ENCODE measurements around the gene LIN28B.
"Not testable (repeated sequence)": the region's sequence is repeated elsewhere in the genome, so short reads cannot be mapped to it uniquely, and the experiment has no call there.

LIN28B gene

DNA sequence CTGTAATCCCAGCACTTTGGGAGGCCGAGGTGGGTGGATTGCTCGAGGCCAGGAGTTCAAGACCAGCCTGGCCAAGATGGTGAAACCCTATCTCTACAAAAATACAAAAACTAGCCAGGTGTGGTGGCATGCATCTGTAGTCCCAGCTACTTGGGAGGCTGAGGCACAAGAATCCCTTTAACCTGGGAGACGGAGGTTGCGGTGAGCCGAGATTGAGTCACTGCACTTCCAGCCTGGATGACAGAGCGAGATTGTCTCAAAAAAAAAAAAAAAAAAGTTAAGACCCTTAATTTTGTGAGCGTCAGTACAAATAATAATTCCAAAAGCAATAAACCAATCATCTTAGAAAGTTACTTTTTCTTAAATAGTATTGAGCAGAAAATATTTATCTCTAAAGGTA is 36.7 kb downstream of the LIN28B start:
- H3K27me3 ChIP-seq (ENCODE audit: control insufficient read depth, insufficient read depth, low read length); H3K9ac ChIP-seq (ENCODE audit: low read length); H3K4me1 ChIP-seq (ENCODE audit: control insufficient read depth, insufficient read depth, low read length); H3K9me3 ChIP-seq (ENCODE audit: control insufficient read depth, low read length); H3K36me3 ChIP-seq (ENCODE audit: control insufficient read depth, insufficient read depth, low read length); H3K4me3 ChIP-seq (ENCODE audit: low read length): not testable (repeated sequence)

DNA sequence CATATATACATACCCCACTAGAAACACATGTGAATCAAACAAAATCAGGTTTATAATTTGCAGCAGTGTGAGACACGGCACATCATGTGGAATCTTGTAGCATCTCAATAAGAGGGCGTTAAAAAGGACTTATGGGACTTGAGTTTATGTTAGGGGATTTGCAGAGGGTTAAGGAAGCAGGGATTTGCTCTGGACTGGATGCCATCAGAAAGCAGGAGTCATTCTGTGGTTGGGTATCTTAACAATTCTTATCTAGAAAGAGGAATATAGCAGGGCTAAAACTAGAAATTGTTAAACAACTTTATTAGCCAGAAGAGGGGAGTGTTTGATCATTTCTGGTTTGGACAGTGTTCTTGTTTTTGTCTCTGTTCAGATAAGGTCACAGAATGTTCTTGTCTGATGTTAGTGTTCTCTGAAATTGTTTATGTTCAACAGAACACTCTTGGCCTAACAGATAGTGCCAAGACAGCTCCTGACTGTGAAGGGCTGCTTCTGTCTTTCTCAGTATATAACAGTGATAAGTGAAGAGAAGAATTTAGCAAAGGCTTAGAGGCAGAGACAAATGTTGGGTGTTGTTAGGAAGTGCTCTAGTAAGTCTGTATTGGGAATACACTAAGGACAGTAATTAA is 39.2 kb downstream of the LIN28B start:
- Histone ChIP-seq H3K4me1 (ENCODE audit: control insufficient read depth, insufficient read depth, low read length) (no peaks in the 10 kb centered on the region), H3K4me3 (ENCODE audit: low read length) (no peak overlapping the region), H3K9ac (ENCODE audit: low read length) (no peak overlapping the region), H3K36me3 (ENCODE audit: control insufficient read depth, insufficient read depth, low read length) (no peaks in the 10 kb centered on the region), H3K9me3 (ENCODE audit: control insufficient read depth, low read length) (no peaks in the 10 kb centered on the region), H3K27me3 (ENCODE audit: control insufficient read depth, insufficient read depth, low read length) (no peaks in the 10 kb centered on the region)

DNA sequence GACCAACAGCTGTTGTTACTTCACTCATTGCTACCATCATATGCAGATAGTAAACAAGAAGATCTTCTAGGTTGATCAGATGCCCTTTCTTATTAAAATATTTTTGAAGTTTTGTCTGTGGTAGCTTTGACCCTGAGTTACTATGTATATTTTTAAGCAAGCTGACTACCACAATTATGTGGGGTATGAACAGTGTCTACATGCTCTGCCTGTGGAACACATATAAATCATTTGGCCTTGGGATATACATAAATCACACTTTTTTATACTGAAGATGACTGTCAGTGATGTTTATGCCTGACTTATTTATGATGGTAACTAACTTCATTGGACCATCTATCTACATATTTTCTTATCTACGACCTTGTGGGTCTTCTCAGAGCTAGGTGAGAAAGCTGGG is 44.2 kb downstream of the LIN28B start:
- Histone ChIP-seq H3K36me3 (ENCODE audit: control insufficient read depth, insufficient read depth, low read length) (no peaks in the 10 kb centered on the region), H3K4me3 (ENCODE audit: low read length) (no peak overlapping the region), H3K4me1 (ENCODE audit: control insufficient read depth, insufficient read depth, low read length) (no peaks in the 10 kb centered on the region), H3K9me3 (ENCODE audit: control insufficient read depth, low read length) (no peaks in the 10 kb centered on the region), H3K9ac (ENCODE audit: low read length) (no peak overlapping the region), H3K27me3 (ENCODE audit: control insufficient read depth, insufficient read depth, low read length) (no peaks in the 10 kb centered on the region)

DNA sequence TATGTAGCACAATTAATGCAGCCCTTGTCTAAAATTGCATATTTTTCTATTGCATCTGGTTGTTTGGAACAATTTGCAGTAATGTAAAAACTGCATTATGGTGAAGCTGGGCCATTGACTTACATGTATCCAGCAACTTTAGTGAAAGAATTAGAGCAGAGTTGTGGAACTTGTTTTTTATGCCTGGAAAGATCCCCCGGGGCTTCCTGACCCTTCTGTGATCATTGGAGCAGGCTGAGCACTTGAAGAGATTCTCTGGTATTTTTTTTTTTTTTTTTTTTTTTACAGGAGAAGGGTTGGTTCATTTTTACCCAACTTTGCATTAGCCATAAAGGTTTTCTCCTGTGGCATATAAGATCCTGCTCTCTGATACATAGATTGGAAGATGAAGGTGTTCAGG is 45.0 kb downstream of the LIN28B start:
- no peaks in the 10 kb centered on the region for H3K27me3 ChIP-seq (ENCODE audit: control insufficient read depth, insufficient read depth, low read length)
- H3K9me3 ChIP-seq (ENCODE audit: control insufficient read depth, low read length), result no peaks in the 10 kb centered on the region
- no peak overlapping the region for H3K4me3 ChIP-seq (ENCODE audit: low read length)
- H3K36me3 ChIP-seq (ENCODE audit: control insufficient read depth, insufficient read depth, low read length), result no peaks in the 10 kb centered on the region
- H3K9ac ChIP-seq (ENCODE audit: low read length), result no peak overlapping the region
- H3K4me1 ChIP-seq (ENCODE audit: control insufficient read depth, insufficient read depth, low read length), result no peaks in the 10 kb centered on the region

DNA sequence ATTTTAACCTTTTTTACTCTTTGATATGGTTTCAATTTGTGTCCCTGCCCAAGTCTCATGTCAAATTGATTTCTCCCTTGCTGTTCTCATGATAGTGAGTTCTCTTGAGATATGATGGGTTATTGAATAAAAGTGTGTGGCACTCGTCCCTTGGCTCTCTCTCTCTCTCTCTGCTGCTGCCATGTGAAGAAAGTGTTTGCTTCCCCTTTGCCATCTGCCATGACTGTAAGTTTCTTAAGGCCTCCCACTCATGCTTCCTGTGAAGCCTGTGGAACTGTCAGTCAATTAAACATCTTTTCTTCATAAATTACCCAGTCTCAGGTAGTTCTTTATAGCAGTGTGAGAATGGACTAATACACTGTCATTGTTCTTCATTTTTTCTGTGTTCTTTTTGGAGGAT is 48.5 kb downstream of the LIN28B start:
- Histone ChIP-seq H3K9me3 (ENCODE audit: control insufficient read depth, low read length) (no peaks in the 10 kb centered on the region), H3K4me1 (ENCODE audit: control insufficient read depth, insufficient read depth, low read length) (no peaks in the 10 kb centered on the region), H3K36me3 (ENCODE audit: control insufficient read depth, insufficient read depth, low read length) (no peaks in the 10 kb centered on the region), H3K9ac (ENCODE audit: low read length) (no peak overlapping the region), H3K4me3 (ENCODE audit: low read length) (no peak overlapping the region), H3K27me3 (ENCODE audit: control insufficient read depth, insufficient read depth, low read length) (no peaks in the 10 kb centered on the region)

DNA sequence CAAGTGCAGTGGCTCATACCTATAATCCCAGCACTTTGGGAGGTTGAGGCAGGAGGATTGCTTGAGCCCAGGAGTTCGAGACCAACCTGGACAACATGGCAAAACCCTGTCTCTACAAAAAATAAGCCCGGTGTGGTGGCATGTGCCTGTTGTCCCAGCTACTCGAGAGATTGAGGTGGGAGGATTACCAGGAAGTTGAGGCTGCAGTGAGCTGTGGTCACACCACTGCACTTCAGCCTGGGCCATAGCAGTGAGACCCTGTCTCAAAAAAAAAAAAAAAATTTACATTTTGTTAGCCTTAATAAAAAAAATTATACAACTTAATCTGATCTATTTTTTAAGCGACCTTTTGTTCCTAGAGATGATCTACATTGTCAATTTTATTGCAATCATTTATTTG is 56.6 kb downstream of the LIN28B start:
- not testable (repeated sequence) for H3K9ac ChIP-seq (ENCODE audit: low read length); H3K9me3 ChIP-seq (ENCODE audit: control insufficient read depth, low read length); H3K36me3 ChIP-seq (ENCODE audit: control insufficient read depth, insufficient read depth, low read length)

DNA sequence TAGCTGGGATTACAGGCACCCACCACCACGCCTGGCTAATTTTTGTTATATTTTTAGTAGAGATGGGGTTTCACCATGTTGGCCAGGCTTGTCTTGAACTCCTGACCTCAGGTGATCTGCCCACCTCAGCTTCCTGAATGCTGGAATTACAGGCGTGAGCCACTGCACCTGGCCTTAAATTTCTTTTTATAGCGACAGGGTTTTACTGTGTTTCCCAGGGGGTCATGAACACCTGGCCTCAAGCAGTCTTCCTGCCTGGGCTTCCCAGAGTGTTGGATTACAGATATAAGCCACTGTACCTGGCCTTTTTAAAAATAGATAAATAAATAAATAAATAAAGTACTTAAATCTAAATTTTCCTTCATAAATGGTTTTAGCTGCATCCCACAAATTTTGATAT is 57.5 kb downstream of the LIN28B start:
- Histone ChIP-seq H3K9ac (ENCODE audit: low read length) (no peak overlapping the region), H3K9me3 (ENCODE audit: control insufficient read depth, low read length) (no peaks in the 10 kb centered on the region), H3K36me3 (ENCODE audit: control insufficient read depth, insufficient read depth, low read length) (no peaks in the 10 kb centered on the region), H3K27me3 (ENCODE audit: control insufficient read depth, insufficient read depth, low read length) (no peaks in the 10 kb centered on the region), H3K4me3 (ENCODE audit: low read length) (no peak overlapping the region), H3K4me1 (ENCODE audit: control insufficient read depth, insufficient read depth, low read length) (no peaks in the 10 kb centered on the region)

More for the DNA sequence above, 56.6 kb downstream of the LIN28B start:
- not testable (repeated sequence) for H3K27me3 ChIP-seq (ENCODE audit: control insufficient read depth, insufficient read depth, low read length); H3K4me1 ChIP-seq (ENCODE audit: control insufficient read depth, insufficient read depth, low read length); H3K4me3 ChIP-seq (ENCODE audit: low read length)

DNA sequence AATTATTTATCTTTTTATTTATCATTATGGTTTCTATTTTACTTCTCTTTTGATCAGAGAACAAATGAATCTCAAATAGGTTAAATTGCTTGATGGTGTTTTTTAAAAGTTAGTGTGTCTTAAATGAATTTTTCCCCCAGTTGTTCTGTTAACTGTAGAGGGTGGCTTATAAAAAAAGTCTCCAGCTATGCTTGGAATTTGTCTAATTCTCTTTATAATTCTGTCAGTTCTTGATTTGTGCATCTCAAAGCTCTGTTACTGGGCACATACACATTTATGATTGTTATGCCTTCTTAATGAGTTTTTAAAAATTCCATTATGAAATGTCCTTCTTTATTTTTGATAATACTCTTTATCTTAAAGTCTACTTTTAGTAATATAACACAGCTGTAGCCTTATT is 58.0 kb downstream of the LIN28B start:
- Histone ChIP-seq H3K4me3 (ENCODE audit: low read length) (no peak overlapping the region), H3K4me1 (ENCODE audit: control insufficient read depth, insufficient read depth, low read length) (no peaks in the 10 kb centered on the region), H3K9me3 (ENCODE audit: control insufficient read depth, low read length) (no peaks in the 10 kb centered on the region), H3K36me3 (ENCODE audit: control insufficient read depth, insufficient read depth, low read length) (no peaks in the 10 kb centered on the region), H3K27me3 (ENCODE audit: control insufficient read depth, insufficient read depth, low read length) (no peaks in the 10 kb centered on the region), H3K9ac (ENCODE audit: low read length) (no peak overlapping the region)

DNA sequence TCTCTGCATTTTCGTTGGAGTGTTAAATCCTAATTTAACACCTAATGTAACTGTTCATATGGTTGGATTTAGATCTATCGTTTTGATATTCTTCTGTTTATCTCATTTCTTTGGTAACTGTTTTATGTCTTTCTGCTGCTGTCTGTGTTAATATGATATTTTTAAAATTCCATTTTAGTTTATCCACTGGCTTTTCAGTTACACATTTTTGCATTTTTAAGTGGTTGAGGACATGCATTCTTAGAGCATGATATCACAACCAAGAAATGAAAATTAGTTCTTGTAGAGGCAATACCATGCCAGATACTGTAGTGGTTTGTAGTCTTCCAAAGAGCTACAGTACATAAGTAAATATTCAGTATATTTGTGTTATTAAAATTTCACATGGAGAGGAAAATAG is 58.6 kb downstream of the LIN28B start:
- H3K27me3 ChIP-seq (ENCODE audit: control insufficient read depth, insufficient read depth, low read length), result no peaks in the 10 kb centered on the region
- no peak overlapping the region for H3K4me3 ChIP-seq (ENCODE audit: low read length)
- H3K36me3 ChIP-seq (ENCODE audit: control insufficient read depth, insufficient read depth, low read length), result no peaks in the 10 kb centered on the region
- H3K9ac ChIP-seq (ENCODE audit: low read length), result no peak overlapping the region
- no peaks in the 10 kb centered on the region for H3K4me1 ChIP-seq (ENCODE audit: control insufficient read depth, insufficient read depth, low read length)
- H3K9me3 ChIP-seq (ENCODE audit: control insufficient read depth, low read length), result no peaks in the 10 kb centered on the region

DNA sequence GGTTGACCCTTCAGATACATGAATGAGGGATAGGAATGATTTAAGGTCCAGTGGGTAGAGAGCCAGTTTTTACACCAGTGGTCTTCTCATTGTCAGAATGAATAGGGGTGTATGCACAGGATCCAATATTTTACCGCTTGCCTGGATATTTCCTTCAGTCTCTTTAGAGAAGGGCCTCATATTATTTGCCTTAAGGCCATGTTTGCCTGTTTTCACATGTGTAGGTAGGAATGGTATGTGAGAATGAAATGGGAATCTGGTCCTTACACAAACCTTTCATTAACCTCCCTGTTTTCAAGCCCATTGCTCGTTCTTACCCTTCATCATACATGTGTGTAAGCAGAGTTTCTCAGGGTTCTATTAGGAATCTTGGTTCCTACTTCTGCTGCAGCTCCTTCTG is 62.4 kb downstream of the LIN28B start:
- no peaks in the 10 kb centered on the region for H3K36me3 ChIP-seq (ENCODE audit: control insufficient read depth, insufficient read depth, low read length)
- no peaks in the 10 kb centered on the region for H3K27me3 ChIP-seq (ENCODE audit: control insufficient read depth, insufficient read depth, low read length)
- no peak overlapping the region for H3K4me3 ChIP-seq (ENCODE audit: low read length)
- no peaks in the 10 kb centered on the region for H3K4me1 ChIP-seq (ENCODE audit: control insufficient read depth, insufficient read depth, low read length)
- H3K9me3 ChIP-seq (ENCODE audit: control insufficient read depth, low read length), result no peaks in the 10 kb centered on the region
- H3K9ac ChIP-seq (ENCODE audit: low read length), result no peak overlapping the region

DNA sequence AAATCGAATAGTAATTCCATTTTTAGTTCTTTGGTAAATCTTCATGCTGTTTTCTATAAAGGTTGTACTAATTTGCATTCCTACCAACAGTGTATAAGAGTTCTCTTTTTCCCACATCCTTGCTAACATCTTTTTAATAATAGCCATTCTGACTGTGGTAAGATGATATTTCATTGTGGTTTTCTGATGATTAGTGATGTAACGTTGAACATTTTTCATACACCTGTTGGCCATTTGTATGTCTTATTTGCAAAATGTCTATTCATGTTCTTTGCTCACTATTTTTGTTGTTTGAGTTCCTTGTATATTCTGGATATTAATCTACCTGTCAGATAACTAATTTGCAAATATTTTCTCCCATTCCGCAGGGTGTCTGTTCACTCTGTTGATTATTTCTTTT is 64.5 kb downstream of the LIN28B start:
- no peaks in the 10 kb centered on the region for H3K9me3 ChIP-seq (ENCODE audit: control insufficient read depth, low read length)
- no peaks in the 10 kb centered on the region for H3K27me3 ChIP-seq (ENCODE audit: control insufficient read depth, insufficient read depth, low read length)
- no peaks in the 10 kb centered on the region for H3K36me3 ChIP-seq (ENCODE audit: control insufficient read depth, insufficient read depth, low read length)
- H3K9ac ChIP-seq (ENCODE audit: low read length), result no peak overlapping the region
- H3K4me3 ChIP-seq (ENCODE audit: low read length), result no peak overlapping the region
- no peaks in the 10 kb centered on the region for H3K4me1 ChIP-seq (ENCODE audit: control insufficient read depth, insufficient read depth, low read length)

DNA sequence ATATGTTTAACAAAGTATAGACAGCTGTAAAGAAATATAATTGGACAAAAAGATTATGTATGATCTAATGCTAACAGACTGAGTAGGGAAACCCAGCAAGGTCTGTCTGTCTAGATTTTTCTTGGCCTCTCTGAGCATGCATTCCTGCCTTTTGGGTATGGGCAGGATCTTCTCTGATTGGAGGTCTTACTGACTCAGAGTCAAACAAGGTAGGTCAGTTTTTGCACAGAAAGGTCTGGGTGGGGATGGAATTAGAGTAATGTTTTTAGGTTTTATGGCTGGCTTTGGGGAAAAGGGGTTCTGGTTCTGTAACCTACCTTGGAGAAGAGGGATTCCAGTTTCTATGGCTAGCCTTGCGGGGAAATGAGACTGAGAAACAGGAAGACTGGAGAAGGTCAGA is 65.5 kb downstream of the LIN28B start:
- no peak overlapping the region for H3K4me3 ChIP-seq (ENCODE audit: low read length)
- H3K9me3 ChIP-seq (ENCODE audit: control insufficient read depth, low read length), result no peaks in the 10 kb centered on the region
- no peak overlapping the region for H3K9ac ChIP-seq (ENCODE audit: low read length)
- no peaks in the 10 kb centered on the region for H3K36me3 ChIP-seq (ENCODE audit: control insufficient read depth, insufficient read depth, low read length)
- H3K4me1 ChIP-seq (ENCODE audit: control insufficient read depth, insufficient read depth, low read length), result no peaks in the 10 kb centered on the region
- no peaks in the 10 kb centered on the region for H3K27me3 ChIP-seq (ENCODE audit: control insufficient read depth, insufficient read depth, low read length)

DNA sequence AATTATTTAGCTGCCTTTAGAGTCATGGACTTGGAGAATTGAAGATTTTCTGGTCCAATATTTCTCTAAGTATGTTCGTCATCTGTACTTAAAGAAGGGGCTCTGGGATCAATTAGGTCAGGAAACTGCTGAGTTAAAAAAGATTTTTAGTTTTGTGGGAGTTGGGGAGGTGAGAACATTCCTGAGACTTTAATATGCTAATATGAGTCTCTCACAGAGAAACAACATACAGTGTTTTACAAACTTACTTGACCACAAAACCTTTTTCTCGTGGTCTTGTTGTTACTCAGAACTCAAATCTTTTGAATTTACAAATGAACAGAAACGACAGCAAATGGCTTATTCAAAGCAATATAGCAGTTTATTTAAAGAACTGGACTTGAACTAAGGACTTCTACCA is 67.9 kb downstream of the LIN28B start:
- no peaks in the 10 kb centered on the region for H3K4me1 ChIP-seq (ENCODE audit: control insufficient read depth, insufficient read depth, low read length)
- no peak overlapping the region for H3K4me3 ChIP-seq (ENCODE audit: low read length)
- peaks cover 5% of the 10 kb centered on the region for H3K27me3 ChIP-seq (ENCODE audit: control insufficient read depth, insufficient read depth, low read length)
- H3K36me3 ChIP-seq (ENCODE audit: control insufficient read depth, insufficient read depth, low read length), result no peaks in the 10 kb centered on the region
- H3K9ac ChIP-seq (ENCODE audit: low read length), result no peak overlapping the region
- H3K9me3 ChIP-seq (ENCODE audit: control insufficient read depth, low read length), result no peaks in the 10 kb centered on the region

All from mucosa of stomach (tissue), 1 donor.